Erythroblast (primary cell): ENCODE data around the gene RIC8B.
A peak's percentile ranks its signal among the peaks of the same experiment; 100 is the strongest.

Experiments used
- DNase-seq, 2 experiments: peaks; one replicate each; lab custom pipeline; 2025; lab: John Stamatoyannopoulos, UW
- GATA1 ChIP-seq: IDR thresholded peaks from 2 replicates; pipeline ENCODE4 v1.6.1; 2011; ENCODE audit warnings: low read depth, mild to moderate bottlenecking, control low read depth, low read length, moderate library complexity
- POLR2A ChIP-seq: IDR thresholded peaks from 2 replicates; pipeline ENCODE4 v1.6.1; 2011; ENCODE audit warnings: mild to moderate bottlenecking, low read length

The RIC8B gene

DNA sequence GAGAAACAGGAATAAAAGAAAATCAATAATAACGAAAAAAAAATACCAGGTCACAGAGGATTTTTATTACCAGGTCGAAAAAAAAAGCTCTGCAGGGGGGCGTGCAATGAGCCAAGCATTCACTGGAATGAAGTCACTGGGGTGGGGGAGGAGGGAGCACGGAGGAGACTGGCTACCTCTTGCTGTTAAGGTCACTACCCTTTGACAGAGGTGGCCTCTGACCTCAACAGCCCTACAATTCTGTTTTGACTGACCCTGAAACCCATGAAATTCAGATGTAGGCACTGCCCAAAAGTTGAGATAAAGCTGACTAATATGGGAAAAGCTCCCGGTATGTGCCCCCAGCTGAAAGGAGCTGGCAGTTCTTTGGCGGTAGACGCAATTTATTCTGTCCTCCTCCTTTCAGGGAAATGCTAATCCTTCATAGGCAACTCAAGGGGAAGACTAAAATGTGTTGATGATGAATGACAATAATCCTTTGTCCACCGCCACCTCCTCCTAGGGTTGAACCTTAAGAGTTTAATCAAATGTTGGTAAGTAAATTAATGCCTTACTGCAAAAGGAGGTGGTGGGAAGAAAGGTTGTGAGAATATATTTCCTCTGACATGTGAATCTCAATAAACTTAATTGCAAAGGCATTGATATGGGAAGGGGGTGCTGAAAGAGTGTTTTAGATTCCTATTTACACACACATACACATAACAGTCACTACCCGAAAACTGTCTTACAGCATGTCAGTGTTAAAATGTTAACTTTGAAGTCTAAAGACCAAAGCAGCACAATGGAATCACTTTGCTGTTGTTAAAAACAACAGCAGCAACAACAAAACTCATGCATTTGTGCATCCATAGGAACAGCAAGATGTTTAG, 6.3 kb upstream of the RIC8B start:
- DNase-seq, result no peak

DNA sequence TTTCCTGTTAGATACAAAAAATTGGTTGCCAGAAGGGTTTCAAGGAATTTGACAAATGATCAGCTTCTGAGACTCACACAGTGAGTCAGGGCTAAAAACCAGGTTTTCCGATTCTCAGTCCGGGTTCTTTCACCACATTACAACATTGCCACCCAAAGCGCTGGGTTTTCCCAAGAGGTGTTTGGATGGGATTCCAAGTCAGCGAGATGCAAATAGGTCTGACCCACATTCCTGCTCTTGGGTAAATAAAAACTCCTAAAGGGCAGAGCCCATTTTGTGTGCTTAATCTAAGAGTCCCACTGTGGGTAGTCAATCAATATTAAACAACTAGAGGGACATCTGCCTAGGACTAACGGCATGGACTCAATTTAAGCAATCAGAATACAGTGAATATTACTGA, 5.4 kb upstream of the RIC8B start:
- DNase-seq, result no peak
- TF ChIP-seq GATA1, result no peak
- TF ChIP-seq POLR2A, result no peak

More for the DNA sequence above, 6.3 kb upstream of the RIC8B start:
- TF ChIP-seq POLR2A, result no peak
- TF ChIP-seq GATA1, result no peak

DNA sequence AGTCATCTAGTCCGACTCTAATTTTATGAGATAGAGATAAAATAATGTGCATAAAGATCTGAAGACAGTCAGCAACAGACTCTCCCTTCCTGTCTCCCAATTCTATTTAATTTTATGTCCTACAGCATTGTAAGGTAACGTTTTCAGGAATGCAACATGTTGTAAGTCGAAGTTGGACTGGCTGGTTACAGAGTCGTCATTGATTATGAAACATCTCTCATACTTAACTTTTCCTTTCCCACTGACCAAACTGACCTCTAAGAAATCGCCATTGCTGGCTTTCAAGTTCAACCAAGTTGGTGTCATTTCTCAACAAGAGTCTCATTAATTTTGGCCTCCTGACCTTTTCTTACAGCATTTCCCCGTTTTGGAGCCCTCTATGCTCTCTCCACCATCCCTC, 4.9 kb upstream of the RIC8B start:
- TF ChIP-seq GATA1, result no peak
- no peak for TF ChIP-seq POLR2A
- DNase-seq, result no peak

DNA sequence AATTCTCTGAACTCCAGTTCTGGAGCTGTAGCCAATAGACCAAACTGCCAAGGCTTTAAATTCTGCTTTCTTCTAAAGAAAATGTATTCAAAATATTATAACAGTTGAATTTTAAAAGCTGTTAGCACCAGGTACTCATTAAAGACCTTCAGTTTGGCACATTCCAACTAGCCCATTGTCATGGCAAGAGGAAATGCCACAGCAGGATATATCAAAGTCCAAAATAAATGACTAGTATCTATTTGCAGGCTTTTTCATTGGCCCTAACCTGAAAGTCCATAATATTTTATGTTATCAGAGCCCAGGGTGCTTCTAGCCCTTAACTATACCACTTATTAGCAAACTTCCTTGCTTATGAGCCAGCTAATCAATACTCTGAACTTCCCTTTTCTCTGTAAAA, 3.1 kb upstream of the RIC8B start:
- no peak for DNase-seq
- TF ChIP-seq POLR2A, result no peak
- no peak for TF ChIP-seq GATA1

DNA sequence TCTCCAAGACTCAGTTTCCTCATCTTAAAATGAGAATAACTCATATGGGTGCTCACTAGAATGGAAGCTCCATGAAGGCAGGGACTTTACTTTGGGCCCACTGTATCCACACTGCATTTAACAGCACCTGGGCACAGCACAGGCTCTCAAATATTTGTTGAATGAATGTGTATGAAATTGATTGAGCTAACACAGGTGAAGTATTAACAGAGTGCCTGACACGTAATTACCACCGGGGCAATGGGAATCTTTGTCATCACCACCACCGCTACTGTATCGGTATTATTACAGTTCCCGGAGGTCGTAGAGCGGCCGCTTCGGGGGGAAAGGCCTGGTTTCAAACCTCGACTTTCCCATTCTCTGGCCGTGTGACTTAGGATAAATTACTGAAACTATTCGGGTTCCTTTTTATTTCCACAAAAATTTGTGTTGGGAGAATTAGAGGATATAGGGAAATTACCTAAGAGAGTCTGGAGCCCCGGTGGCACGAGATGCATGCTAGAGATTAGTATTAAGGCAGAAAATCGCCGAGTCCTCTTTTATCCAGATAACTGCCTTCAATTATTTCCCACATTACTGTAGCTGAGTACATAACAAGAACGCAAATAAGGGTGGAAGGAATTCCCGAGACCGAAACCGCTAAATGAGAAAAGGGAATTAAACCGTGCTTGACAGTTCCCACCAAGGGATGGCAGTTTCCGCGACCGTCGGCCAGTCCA, 1.0 kb upstream of the RIC8B start:
- peak; percentile 38 to 40 for DNase-seq
- TF ChIP-seq GATA1 (no peak), POLR2A (no peak)

DNA sequence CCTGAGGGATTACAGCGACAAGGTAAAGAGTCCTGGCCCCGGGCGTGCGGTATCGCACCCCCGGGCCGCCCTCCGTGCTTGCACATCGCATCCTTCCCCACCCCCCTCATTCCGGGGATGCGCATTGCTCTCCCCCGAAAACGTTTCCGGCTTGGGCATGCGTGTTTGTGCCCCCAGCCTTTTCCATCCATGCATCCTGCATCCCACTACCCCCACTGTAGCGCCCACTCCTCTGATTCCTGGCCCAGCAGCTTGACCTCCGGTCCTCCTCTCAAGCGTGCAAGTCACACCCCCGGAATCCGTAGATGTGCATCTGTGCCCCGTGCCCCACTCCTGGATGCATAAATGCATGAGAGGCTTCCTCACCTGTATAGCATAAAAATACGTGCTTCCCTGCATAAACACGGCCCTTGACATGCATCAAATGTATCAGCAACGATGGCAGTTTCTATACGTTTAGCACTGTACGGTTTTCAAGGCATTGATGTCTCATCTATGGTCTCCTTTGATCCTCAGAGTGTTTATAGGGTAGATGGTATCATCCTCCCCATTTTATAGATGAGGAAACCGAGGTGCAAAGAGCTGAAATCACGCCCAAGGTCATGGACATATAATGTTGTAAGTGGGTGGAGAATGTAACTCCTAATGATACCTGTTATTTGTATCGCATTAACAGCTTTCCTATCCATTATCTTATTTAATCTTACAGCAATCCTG, 484 bp downstream of the RIC8B start:
- peak; percentile 36 to 57 for DNase-seq
- no peak for TF ChIP-seq POLR2A
- no peak for TF ChIP-seq GATA1

DNA sequence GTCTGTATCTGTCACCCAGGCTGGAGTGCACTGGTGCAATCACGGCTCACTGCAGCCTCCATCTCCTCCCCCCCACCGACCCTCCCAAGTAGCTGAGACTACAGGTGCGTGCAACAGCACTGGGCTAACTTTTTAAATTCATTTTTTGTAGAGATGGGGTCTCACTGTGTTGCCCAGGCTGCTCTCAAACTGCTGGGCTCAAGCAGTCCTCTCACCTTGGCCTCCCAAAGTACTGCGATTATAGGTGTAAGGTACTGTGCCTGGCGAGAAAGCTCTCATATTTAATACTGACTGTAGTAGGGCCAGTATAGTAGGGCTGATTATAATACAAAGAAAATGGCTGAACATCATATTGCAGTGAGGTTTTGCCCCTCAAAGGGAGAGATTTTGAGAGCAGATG, 2.4 kb downstream of the RIC8B start:
- DNase-seq, result no peak
- TF ChIP-seq GATA1, result no peak
- no peak for TF ChIP-seq POLR2A

DNA sequence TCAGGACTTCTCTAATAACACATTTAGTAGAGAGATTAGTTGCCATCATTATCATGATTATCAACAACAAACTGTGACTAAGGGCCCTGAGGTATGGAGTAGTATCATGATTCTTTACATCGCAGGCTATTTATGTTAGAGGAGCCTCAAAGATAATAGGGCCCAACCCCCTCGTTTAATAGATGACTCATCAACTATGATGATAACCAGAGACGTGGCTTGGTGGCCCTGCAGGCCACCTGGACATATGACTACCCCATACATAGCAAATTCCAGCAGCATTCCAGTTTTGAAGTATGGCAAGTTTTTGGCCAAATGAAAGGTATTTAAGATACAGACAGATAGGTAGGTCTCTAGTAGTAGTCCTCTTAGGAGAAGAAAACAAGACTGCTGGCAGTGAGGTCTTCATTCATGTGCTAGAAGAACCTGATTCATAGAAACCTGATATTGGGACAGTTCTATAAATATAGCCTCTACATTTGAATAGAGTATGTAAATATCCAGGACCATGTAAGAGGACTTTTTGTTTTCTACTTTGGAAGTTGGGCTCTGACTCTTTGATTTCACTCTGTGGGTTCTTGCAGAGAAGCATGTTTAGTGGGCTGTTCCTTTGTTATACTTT, 5.6 kb downstream of the RIC8B start:
- DNase-seq, result peak; percentile 67 to 91
- no peak for TF ChIP-seq GATA1

DNA sequence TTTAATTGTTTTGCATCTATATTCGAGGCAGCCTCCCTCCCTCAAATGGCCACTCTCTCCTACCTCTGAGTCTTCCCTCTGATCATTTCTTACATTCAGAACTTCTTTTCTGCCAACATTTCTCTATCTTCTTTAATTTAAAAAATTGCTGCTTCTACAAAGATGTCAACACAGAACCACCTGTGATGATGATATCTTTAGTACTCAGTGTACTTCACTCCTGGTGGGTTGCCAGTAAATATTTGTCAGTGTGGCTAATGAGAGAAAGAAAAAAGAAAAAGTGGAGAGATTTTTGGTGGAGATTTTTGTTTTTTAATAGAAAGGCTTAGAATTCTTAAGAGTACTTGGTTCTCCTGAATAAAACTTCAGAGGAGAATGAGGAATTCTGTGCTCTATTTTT, 8.1 kb downstream of the RIC8B start:
- TF ChIP-seq POLR2A (no peak), GATA1 (no peak)
- DNase-seq, result no peak

DNA sequence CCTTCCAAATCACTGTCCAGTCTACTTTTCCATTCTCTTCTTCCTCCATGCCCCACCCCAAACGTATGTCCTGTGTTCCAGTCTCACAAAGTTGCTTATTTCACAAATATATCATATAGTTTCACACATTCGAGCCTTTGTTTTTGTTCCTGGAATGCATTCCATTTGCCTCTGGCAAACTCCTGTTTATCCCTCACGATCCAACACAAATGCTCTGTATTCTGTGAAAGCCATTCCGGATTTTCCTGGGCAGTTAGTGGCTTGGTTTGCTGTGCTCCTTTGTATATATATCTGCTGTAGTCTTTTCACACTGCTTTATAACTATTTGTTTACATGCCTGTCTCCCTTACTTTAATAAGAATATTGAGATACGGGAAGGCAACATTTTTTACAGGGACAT, 9.0 kb downstream of the RIC8B start:
- DNase-seq, result no peak
- TF ChIP-seq POLR2A (no peak), GATA1 (no peak)

DNA sequence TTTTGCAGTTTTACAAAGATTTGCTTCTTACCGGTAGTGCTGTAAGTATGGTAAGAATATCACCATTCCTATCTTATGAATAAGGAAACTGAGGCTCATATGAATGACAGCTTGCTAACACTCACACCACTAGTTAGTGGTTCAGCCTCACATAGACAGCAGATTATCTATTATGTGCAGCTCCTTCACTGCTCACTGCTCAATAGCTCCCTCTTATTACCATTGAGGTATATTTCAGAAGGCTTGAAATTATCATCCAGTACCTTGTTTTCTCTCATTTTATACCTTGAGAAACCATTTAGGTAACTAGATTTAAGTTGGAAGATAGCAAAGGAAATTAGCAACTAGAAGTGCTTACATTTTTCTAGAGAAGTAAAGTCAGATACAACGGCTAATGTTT, 15.5 kb downstream of the RIC8B start:
- peak in 1 of 2 experiments; percentile 13 for DNase-seq
- TF ChIP-seq GATA1, result no peak
- no peak for TF ChIP-seq POLR2A

DNA sequence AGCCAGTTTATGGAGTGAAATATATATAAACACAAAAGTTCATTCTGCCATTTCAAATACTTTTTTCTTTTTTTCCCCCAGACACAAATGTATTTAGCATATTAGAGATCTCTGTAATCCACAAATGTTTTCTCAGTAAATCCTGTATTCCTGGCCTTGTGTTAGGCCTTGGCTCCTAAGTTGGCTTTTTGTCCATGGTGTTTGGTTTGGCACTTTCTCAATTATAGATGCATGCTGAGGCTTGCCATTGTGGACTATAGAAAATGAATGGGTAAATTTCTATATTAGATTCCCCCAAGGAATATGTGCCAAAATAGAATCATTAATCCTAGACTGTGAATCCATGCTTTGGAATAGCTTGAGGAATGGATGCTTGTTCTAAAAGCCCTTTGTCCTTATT, 17.0 kb downstream of the RIC8B start:
- TF ChIP-seq POLR2A, result no peak
- no peak for TF ChIP-seq GATA1
- no peak for DNase-seq

DNA sequence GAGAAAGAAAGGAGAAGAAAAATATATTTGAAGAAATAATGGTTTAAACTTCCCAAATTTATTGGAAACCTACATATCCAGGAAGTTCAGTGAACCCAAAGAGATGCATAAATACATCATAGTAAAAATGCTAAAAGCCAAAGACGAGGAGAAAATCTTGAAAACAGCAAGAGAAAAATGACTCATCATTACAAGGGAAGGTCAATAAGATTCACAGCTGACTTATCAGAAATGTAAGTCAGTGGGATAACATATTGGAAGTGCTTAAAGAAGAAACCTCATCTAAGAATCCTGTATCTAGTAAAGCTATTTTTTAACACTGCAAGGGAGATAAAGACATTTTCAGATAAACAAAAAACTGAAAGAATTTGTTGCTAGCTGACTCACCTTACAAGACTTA, 19.9 kb downstream of the RIC8B start:
- no peak for DNase-seq

More for the DNA sequence above, 19.9 kb downstream of the RIC8B start:
- TF ChIP-seq GATA1, result no peak
- no peak for TF ChIP-seq POLR2A
